GM19035 (cell line): ENCODE measurements around the gene PRKAG2.

Source experiments
- ATAC-seq: cut with Tn5 transposase; IDR thresholded peaks from one replicate; pipeline ENCODE4 v1.9.1; 2021; ENCODE audit not compliant: unreplicated experiment

The PRKAG2 gene

DNA sequence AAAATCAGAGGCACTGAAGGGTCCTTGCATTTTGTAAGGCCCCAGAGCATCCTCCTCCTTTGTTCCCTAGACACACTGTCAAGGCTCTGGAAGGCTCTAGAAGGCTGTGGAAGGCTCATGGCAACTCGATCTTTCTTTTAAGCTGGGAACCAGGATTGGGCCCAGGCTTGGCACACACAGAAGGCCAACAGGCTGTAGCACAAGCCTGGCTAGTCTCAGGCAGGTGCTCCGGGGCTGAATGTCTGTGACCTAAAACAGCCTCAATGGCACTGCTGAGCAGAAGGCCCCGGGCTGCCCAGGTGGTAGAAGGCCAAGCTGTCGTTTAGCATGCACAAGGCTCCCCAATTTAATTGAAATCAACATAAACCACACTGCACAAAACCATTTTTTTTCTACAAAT lies 55.7 kb downstream of the PRKAG2 start:
- no peak for ATAC-seq

- ATAC-seq = no peak
Measured at GRCh38 chr7:151820491-151821105, 56.3 kb downstream of the PRKAG2 start.

DNA sequence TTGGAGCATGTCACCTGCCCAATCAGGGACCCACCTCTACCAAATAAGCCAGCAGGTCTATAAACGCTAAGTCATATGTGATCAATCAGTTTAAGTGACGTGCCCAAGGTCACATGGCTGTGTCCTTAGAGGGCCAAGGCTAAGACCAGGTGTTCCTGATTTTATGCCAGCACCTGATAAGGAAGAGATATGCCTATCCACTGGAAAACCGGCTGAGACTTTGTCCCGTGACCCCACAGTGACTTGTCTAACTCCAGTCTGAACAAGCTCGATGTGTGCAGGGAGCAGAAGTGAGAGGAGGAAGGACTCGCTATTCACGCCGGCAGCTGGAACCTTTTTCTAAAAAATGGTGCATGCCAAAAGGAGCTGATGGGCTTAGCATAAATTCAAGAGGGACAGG lies 57.0 kb downstream of the PRKAG2 start:
- ATAC-seq = no peak

- ATAC-seq = no peak
Measured at GRCh38 chr7:151818674-151819519, 58.0 kb downstream of the PRKAG2 start.

GRCh38 chr7:151817981-151818673 lies 58.8 kb downstream of the PRKAG2 start:
- no peak for ATAC-seq

- ATAC-seq = no peak
Measured at GRCh38 chr7:151817315-151817690, 59.6 kb downstream of the PRKAG2 start.

DNA sequence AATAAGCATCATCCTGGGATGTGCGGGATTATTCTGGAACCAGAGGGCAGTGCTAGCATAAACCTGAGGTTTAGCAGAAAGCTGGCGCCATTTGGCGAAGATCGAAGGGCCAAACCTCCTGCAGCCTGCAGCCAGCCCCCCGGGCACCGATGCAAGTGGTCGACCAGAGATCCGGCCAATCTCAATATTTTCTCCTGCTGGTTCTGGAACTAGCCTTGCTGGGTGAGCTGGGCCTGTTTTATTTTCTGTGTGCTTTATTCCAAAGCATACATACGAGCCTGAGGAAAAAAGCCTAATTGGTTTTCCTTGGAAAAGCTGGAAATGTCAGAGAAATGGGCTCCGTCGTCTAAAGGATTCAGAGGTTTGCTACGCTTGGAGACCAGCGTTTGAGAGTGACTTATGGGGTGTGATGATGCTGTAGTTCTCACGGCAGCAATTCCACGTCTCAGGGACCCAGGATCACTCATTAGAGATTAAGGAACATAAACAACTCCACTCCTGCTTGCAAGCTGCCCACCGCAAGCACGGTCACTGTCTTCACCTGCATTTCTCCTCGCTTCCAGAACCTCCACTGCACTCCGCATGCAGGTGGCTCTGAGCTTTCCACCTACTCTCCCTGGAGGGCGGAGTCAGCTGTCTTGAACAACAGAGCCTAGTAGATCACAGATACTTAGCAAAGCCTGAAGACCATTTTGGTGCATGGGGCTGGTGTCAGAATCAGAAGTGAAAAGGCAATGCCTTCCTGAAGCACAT lies 60.2 kb downstream of the PRKAG2 start:
- ATAC-seq = no peak

DNA sequence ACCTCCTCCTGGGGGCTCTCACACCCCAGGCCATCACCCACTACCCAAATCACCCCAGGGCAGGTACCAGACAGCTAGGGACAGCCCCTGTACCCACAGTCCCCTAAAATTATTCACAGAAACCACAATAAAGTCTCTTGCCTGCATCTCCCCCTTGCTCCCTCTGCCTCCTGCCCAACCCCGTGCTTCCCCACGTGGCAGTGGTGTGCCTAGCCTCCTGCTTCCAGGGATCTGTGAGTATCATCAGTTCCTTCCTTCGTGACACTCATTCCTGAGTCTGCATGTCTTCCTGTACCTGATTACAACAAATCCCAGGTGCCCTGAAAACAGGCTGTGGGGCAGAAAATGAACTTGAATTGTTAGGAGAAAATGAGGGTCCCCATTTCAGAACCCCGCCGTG lies 61.5 kb downstream of the PRKAG2 start:
- no peak for ATAC-seq

- no peak for ATAC-seq
Measured at GRCh38 chr7:151814400-151815009, 62.4 kb downstream of the PRKAG2 start.

DNA sequence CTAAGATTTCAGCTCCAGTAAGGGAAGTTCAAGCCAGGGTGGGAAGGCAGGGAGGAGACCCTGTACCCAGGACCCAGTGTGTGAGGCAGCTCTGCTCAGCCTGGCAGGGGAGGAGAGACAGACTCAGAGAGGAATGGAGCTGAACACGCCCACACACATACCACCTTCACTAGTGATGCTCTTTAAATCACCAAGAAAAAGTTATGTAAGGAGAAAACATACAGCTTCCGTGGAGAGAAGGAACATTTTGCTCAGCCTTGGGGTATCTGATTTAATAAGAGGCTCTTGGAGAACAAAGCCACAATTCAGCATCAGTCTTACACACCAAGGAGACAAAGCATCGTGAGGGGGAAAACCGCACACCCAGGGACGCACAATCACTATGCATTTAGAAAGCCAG lies 62.9 kb downstream of the PRKAG2 start:
- no peak for ATAC-seq

DNA sequence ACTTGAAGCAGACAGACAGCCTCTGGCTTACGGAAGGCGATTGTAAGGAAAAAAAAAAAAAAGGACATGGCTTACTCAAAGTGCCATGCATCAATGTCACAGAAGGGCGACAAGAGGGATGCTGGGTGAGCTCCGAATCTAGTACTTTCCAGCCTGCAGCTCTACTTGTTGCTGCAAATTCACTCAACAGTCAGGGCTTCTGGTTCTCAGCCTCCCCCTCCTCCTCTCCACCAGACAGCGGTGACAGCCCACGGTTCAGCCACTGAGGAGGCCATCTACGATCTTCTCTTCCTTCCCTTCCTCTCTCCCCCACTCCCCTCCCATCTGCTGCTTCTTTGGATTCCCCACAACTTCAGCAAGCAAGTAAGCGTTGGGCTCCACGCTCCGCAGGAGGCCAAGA lies 63.5 kb downstream of the PRKAG2 start:
- no peak for ATAC-seq

DNA sequence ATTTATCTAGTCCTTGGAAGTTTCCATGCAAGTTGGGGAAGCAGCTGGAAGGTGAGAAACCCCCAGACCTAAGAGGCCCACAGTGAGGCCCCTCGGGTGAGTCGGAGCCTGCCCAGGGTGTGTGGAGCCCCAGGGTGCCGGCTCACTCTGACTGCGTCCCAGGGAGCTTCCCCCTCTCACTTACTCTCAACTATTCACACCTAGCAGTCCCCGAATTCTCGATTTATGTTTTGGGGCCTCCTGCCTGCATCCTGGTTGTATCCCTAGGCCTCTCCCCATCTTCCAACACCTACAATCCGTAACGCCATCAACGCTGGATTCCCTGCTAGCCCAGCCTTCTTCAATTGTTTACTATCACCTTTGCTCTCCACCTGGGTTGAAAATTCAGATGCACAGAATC lies 63.9 kb downstream of the PRKAG2 start:
- no peak for ATAC-seq

DNA sequence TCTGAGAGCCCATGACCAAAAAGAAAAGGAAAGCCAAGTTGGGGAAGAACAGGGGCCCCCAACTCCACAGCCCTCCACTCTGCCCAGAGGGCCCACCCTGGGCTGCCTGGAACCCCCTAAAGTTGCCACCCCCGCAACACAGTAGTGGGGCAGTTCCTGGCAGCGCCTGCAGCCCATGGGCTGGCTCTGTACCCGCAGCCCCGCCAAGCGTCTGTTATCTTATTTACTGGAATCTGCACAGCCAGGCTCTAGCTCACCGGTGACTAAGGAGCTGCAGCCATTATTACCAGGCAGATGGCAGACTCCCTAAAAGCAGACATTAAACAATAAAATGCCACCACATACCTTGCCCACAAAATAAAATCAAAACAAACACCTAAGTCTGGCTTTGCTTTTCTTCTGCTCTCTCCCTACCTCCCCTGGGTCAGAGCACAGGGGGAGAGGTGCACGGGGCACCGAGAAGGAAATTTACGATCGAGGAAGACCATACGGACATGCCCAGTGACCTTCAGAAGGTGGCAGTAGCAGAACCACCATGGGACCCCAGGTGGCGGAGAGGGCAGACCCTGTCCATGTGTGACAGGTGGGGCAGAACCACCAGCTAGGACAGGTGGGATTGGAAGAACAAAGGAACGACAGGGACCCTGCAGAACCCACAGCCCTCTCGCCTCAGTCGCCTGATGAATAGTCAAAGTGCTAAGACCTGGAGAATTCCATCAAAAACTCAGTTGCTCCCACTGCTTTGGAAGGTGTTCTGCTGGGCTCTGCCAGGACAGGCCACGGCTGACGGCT lies 66.3 kb downstream of the PRKAG2 start:
- ATAC-seq = no peak

- no peak for ATAC-seq
Measured at GRCh38 chr7:151809864-151810170, 67.1 kb downstream of the PRKAG2 start.

DNA sequence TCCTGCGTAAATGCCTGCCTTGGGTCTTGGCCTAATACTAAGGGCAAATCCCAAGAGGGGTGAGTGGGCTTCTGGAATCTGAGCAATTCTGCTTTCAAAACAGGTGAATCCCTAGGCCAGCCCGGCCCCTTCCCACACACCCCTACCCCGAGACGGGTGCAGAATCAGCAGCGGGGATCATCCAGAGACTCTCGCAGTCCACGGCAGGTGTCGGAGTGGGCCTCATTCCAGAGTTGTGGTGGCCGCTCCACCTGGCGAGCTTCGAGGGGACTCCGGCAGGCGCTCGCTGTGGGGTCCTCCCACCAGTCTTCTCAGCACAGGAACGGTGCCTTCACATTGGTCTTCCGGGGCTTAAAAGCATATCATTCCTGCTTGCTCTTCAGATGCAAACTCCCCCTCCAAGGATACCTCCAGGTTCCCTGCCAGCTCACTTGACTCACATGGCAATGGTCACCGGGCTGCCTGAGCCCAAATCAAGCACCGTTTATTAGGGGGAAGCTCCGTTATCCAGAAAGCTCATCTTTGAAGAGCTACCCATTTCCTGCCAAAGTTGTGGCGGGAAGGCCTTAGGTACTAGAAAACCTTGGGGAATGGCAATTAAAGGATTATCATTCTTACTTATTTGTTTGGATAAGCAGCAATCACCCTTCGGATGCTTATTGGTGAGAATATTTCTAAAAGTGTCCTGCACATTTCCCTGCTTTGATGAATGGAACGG lies 67.6 kb downstream of the PRKAG2 start:
- no peak for ATAC-seq

DNA sequence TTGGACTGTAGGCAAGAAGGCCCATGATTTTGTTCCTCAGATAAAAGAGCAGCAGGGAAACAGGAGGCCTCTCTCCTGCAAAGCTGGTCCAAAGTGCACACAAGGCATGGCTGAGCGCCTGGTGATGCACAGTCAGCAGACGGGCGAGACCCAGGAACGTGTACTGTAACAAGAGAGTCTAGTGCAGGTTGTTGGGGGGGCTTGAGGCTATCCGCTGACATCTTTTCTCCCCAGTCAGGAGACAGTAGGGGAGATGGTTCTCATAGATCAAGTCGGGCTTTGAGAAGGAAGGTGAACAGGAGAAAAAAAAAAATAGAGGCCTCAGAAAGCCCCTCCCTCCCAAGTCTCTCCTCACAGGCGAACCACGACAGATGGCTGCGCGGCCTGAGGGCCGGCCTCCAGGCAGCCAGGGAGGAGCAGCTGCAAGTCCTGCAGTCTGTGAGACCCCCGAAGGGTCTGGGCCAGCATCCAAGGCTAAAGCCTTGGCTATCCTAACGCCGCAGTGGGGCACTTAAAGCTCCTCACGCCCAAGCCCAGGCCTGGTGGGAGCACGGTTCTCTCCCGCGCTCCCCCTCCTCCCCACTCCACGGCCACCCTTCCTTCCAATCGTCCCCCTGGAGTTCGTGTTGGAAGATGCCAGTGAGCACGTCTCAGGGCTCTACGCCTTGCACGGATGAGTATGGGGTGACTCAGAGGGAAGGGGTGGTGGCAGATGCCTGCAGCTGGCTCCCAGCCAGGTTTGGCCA lies 68.3 kb downstream of the PRKAG2 start:
- ATAC-seq = no peak

GRCh38 chr7:151807846-151808245 lies 69.1 kb downstream of the PRKAG2 start:
- ATAC-seq = no peak

DNA sequence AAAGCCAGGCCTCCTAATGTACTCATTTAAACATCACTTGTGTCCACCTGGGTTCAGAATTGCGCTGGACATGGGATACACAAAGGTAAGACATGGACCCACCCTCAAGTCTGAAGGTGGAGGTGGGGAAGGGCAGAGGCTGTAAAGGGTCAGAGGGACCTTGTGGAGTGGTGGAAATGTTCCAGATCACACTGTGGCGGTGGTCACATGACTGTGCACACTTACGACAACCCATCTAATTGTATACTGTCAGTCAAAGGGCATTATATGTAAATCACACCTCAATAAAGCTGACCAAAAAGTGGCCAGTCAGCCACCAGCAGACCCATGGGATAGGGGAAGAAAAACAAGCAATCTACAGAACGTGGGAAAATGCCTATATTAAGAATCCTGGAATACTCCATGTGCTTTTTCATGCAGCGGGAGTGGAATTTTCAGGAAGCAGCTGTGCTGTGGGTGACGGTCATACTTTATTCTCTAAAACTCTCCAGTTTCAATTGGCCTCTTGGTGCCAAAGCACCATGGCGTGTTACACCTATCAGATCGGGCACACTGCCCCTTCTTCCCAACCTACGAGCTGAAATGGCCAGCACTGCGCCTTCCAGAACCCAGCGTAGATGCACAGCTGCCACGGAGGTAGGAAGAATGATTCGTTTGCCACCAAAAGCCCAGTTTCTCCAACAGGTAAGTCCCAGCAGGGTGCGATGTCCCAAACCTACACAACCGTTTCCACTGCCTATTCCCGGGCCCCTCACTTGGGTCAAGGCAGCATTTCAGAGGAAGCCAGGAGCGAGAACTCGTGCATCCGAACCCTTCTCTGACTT lies 69.8 kb downstream of the PRKAG2 start:
- ATAC-seq = no peak
